H1 (cell line): ENCODE results near the gene C12orf42. TPM values are rescaled to one million over a fixed set of nuclear protein-coding genes. Genes with fewer than 3 reads are reported as not detected.

Experiments
- CTCF ChIA-PET: fragments of 300-600 bp; sonication (Branson Sonifier 250); formaldehyde crosslinking; loops from one replicate; lab custom pipeline; 2021; ENCODE audit not compliant: partially characterized antibody; lab: Charles Lee
- POLR2A ChIA-PET: fragments of 300-600 bp; sonication (Branson Sonifier 250); formaldehyde crosslinking; loops from one replicate; lab custom pipeline; 2021; ENCODE audit warnings: inconsistent platforms; ENCODE audit not compliant: partially characterized antibody; lab: Charles Lee
- DNase-seq, 2 experiments: peaks; one replicate each; pipeline versions ENCODE4 v3.0.0 to v3.0.0-alpha.2; 2010 to 2022; ENCODE audit warnings: low spot score in 2 of 2, low read depth in 1 of 2, mixed read lengths in 1 of 2
- FAIRE-seq: peaks from 2 replicates; lab custom pipeline; 2011; peaks lifted over from hg19 to GRCh38; lab: Jason Lieb, UNC
- H2AFZ ChIP-seq: 2 replicates; pipeline ENCODE4 v1.8.1; 2012; ENCODE audit warnings: low read length, inconsistent platforms
- H2AK5ac ChIP-seq: 2 replicates; pipeline ENCODE4 v1.6.1; 2013; ENCODE audit warnings: low read depth, low read length
- H2BK120ac ChIP-seq: replicated peaks from 2 replicates; pipeline ENCODE3; 2013; ENCODE audit warnings: low read depth, low read length, inconsistent platforms
- H2BK12ac ChIP-seq: 2 replicates; pipeline ENCODE4 v1.6.1; 2013; ENCODE audit warnings: low read depth, low read length
- H2BK15ac ChIP-seq: 2 replicates; pipeline ENCODE4 v1.6.1; 2013; ENCODE audit warnings: low read length
- H2BK20ac ChIP-seq: 2 replicates; pipeline ENCODE4 v1.6.1; 2013; ENCODE audit warnings: low read length
- H2BK5ac ChIP-seq: 2 replicates; pipeline ENCODE4 v1.6.1; 2013; ENCODE audit warnings: low read depth, low read length
- H3K14ac ChIP-seq: 2 replicates; pipeline ENCODE4 v1.6.1; 2013; ENCODE audit warnings: inconsistent platforms; ENCODE audit not compliant: insufficient read length
- H3K18ac ChIP-seq: 2 replicates; pipeline ENCODE4 v1.6.1; 2013; ENCODE audit warnings: low read length; ENCODE audit errors: extremely low read depth
- H3K23ac ChIP-seq: 2 replicates; pipeline ENCODE4 v1.6.1; 2013; ENCODE audit warnings: inconsistent platforms; ENCODE audit not compliant: insufficient read length
- H3K23me2 ChIP-seq: 2 replicates; pipeline ENCODE4 v1.6.1; 2013; ENCODE audit warnings: low read depth, low read length
- H3K27ac ChIP-seq: 2 replicates; pipeline ENCODE4 v1.6.1; 2011; ENCODE audit warnings: low read depth, low read length, inconsistent platforms
- H3K27me3 ChIP-seq, 4 experiments: replicated peaks in 1 of 4; 1 replicate in 1 of 4; 2 replicates in 3 of 4; pipeline versions ENCODE4 v1.6.1 to v1.8.1; 2011 to 2013; ENCODE audit warnings: low read length in 3 of 4, mild to moderate bottlenecking in 3 of 4, inconsistent platforms in 2 of 4, mixed read lengths in 2 of 4, moderate library complexity in 1 of 4; ENCODE audit not compliant: control insufficient read depth in 3 of 4, insufficient read depth in 3 of 4; ENCODE audit errors: extremely low read depth in 1 of 4
- H3K36me3 ChIP-seq, 4 experiments: 2 replicates each; pipeline versions ENCODE4 v1.6.1 to v1.8.1; 2011 to 2013; ENCODE audit warnings: mild to moderate bottlenecking in 4 of 4, low read length in 3 of 4, moderate library complexity in 2 of 4, control low read depth in 1 of 4, inconsistent platforms in 1 of 4; ENCODE audit not compliant: insufficient read depth in 4 of 4, control insufficient read depth in 2 of 4
- H3K4ac ChIP-seq: replicated peaks from 2 replicates; pipeline ENCODE3; 2013; ENCODE audit warnings: low read length, low read depth, mixed read lengths, inconsistent platforms; ENCODE audit not compliant: insufficient read length
- H3K4me1 ChIP-seq, 4 experiments: replicated peaks in 1 of 4; 1 replicate in 1 of 4; 2 replicates in 3 of 4; pipeline versions ENCODE4 v1.6.1 to v1.8.1; 2011 to 2013; ENCODE audit warnings: low read length in 3 of 4, inconsistent platforms in 2 of 4, mixed read lengths in 1 of 4; ENCODE audit not compliant: insufficient read depth in 4 of 4, control insufficient read depth in 3 of 4
- H3K4me2 ChIP-seq, 2 experiments: 2 replicates each; pipeline versions ENCODE4 v1.6.1 to v1.8.1; 2011 to 2013; ENCODE audit warnings: low read depth in 2 of 2, low read length in 2 of 2, control low read depth in 1 of 2, inconsistent platforms in 1 of 2, mild to moderate bottlenecking in 1 of 2; ENCODE audit not compliant: insufficient read depth in 1 of 2
- H3K4me3 ChIP-seq, 4 experiments: fragments of 200-600, 300-600 bp in 1 of 4; sonication (generic), shearing (Covaris generic), sonication (Bioruptor Twin) in 1 of 4; 2 replicates each; pipeline versions ENCODE4 v1.5.1 to v1.8.1; 2011 to 2016; ENCODE audit warnings: low read length in 4 of 4, low read depth in 3 of 4, control low read depth in 2 of 4, inconsistent platforms in 2 of 4, mild to moderate bottlenecking in 2 of 4, mixed read lengths in 1 of 4, moderate library complexity in 1 of 4; ENCODE audit not compliant: insufficient read depth in 2 of 4; ENCODE audit errors: extremely low read depth in 1 of 4
- H3K56ac ChIP-seq: replicated peaks from 2 replicates; pipeline ENCODE3; 2013; ENCODE audit warnings: low read depth, mild to moderate bottlenecking, mixed read lengths, low read length, inconsistent platforms; ENCODE audit not compliant: insufficient read length
- H3K79me1 ChIP-seq: 2 replicates; pipeline ENCODE4 v1.6.1; 2013; ENCODE audit warnings: low read depth, low read length, control low read depth
- H3K79me2 ChIP-seq, 2 experiments: 2 replicates each; pipeline versions ENCODE4 v1.6.1 to v1.8.1; 2012 to 2013; ENCODE audit warnings: low read length in 2 of 2, mild to moderate bottlenecking in 2 of 2, inconsistent platforms in 1 of 2; ENCODE audit not compliant: insufficient read depth in 2 of 2, control insufficient read depth in 1 of 2
- H3K9ac ChIP-seq, 4 experiments: replicated peaks in 1 of 4; 1 replicate in 1 of 4; 2 replicates in 3 of 4; pipeline versions ENCODE4 v1.6.1 to v1.8.1; 2011 to 2013; ENCODE audit warnings: low read depth in 3 of 4, low read length in 3 of 4, control low read depth in 2 of 4, mild to moderate bottlenecking in 2 of 4, moderate library complexity in 2 of 4, inconsistent platforms in 1 of 4; ENCODE audit errors: extremely low read depth in 1 of 4
- H3K9me3 ChIP-seq, 2 experiments: 2 replicates each; pipeline versions ENCODE4 v1.6.1 to v1.8.1; 2012 to 2013; ENCODE audit warnings: mild to moderate bottlenecking in 2 of 2, moderate library complexity in 2 of 2, control low read depth in 1 of 2, inconsistent platforms in 1 of 2, low read depth in 1 of 2, low read length in 1 of 2, mixed read lengths in 1 of 2; ENCODE audit not compliant: insufficient read depth in 2 of 2
- H4K20me1 ChIP-seq, 2 experiments: replicated peaks in 1 of 2; 2 replicates each; pipeline versions ENCODE3 to v1.8.1; 2011 to 2013; ENCODE audit warnings: inconsistent platforms in 2 of 2, low read length in 2 of 2, mild to moderate bottlenecking in 1 of 2; ENCODE audit not compliant: insufficient read depth in 2 of 2, control insufficient read depth in 1 of 2
- H4K5ac ChIP-seq: 2 replicates; pipeline ENCODE4 v1.6.1; 2013; ENCODE audit warnings: low read length, low read depth, mixed read lengths, inconsistent platforms; ENCODE audit not compliant: insufficient read length
- H4K8ac ChIP-seq: 2 replicates; pipeline ENCODE4 v1.8.0; 2013; ENCODE audit warnings: mild to moderate bottlenecking, moderate library complexity, low read length, inconsistent platforms; ENCODE audit not compliant: insufficient read depth; ENCODE audit errors: extremely low read depth
- H4K91ac ChIP-seq: replicated peaks from 2 replicates; pipeline ENCODE3; 2013; ENCODE audit warnings: low read length, mixed read lengths, inconsistent platforms; ENCODE audit not compliant: insufficient read length
- BCL11A ChIP-seq, 2 experiments: IDR thresholded peaks; one replicate each; pipeline ENCODE4 v1.6.1; 2011; ENCODE audit warnings: low read depth in 2 of 2, low read length in 2 of 2, mild to moderate bottlenecking in 2 of 2
- CTBP2 ChIP-seq: IDR thresholded peaks from 2 replicates; pipeline ENCODE4 v1.7.0; 2011; ENCODE audit warnings: borderline replicate concordance, mild to moderate bottlenecking, moderate library complexity, mixed read lengths, low read length; ENCODE audit not compliant: insufficient read depth, insufficient read length
- WGBS, 2 experiments: shearing (Covaris generic) in 1 of 2; methylation state at CpG; one replicate each; pipeline versions ENCODE4 v1.1.6 to v1.1.7; 2013 to 2015; ENCODE audit warnings: low lambda C conversion rate in 2 of 2, mixed read lengths in 2 of 2, inconsistent platforms in 1 of 2, low coverage in 1 of 2, missing lambda C conversion rate in 1 of 2; ENCODE audit not compliant: insufficient replicate concordance in 2 of 2, insufficient coverage in 1 of 2, insufficient read length in 1 of 2; ENCODE audit errors: extremely low coverage in 1 of 2, missing lambda C conversion rate in 1 of 2; 5-methylcytosine and 5-hydroxymethylcytosine counted together
- polyA plus RNA-seq, 7 experiments: library from polyadenylated mRNA; depleted of rRNA in 3 of 7; stranded (reverse) in 5 of 7; unstranded in 2 of 7; fragments of >200 nt in 5 of 7; fragments of 200-250 nt in 2 of 7; gene quantifications; 1 replicate in 5 of 7; 2 replicates in 1 of 7; 4 replicates in 1 of 7; pipeline versions ENCODE4 v1.2.1 to v1.2.3, GENCODE V29; 2011 to 2013; ENCODE audit warnings: missing spikeins in 2 of 7, mixed read lengths in 2 of 7
- total RNA-seq: library from RNA; stranded (reverse); fragmentation: NEBNext Ultra II Directional; extraction: Animal tissue kit (Norgen Biotek cat#: 25700); gene quantifications from 2 replicates; pipeline ENCODE4 v1.2.1, GENCODE V29; 2021

C12orf42 gene
- total and polyA plus RNA-seq, 2 of the 8 experiments (the other 6 are each of a cell fraction or from before 2014, with no cell fraction given): 0.05 TPM; not detected in 1

DNA sequence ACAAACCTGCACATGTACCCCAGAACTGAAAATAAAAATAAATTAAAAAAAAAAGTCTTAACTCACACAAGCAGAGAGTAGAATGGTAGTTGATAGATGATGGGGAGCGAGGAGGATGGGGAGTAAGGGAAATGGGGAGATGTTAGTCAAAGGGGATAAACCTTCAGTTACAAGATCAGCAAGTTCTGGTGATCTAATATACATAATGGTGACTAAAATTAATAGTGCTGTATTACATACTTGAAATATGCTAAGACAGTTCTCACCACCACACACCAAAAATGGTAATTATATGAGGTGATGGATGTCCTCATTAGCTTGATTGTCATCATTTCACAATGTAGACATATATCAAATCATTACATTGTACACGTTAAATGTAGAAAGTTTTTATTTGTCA, 3.2 kb upstream of the C12orf42 start:
- no peak overlapping the region for H2AK5ac ChIP-seq
- H3K9me3 ChIP-seq: no peaks in the 10 kb centered on the region
- 0 out of 7 replicates have a peak, but pooled peaks cover 0 to under 1% (median 0%) of the 10 kb centered on the region in 4 experiments for H3K27me3 ChIP-seq
- ChIA-PET CTCF (interaction anchor here (1.5 kb wide), 1 partner anchor 38 kb away, joined by 4 read pairs; no protein-coding TSS in a partner anchor), POLR2A (no interaction called here)
- no peak overlapping the region for H4K8ac ChIP-seq
- H2BK15ac ChIP-seq: no peak overlapping the region
- no peak overlapping the region for H3K4ac ChIP-seq
- H3K79me2 ChIP-seq: no peaks in the 10 kb centered on the region
- no peak overlapping the region for H2BK12ac ChIP-seq
- H2BK5ac ChIP-seq: no peak overlapping the region
- H3K36me3 ChIP-seq: no peaks in the 10 kb centered on the region
- H3K56ac ChIP-seq: no peak overlapping the region
- no peak overlapping the region for H3K4me3 ChIP-seq
- H4K91ac ChIP-seq: no peak overlapping the region
- peaks cover 7% of the 10 kb centered on the region; the same call in 1 of the 2 replicates for H3K23me2 ChIP-seq
- DNase-seq (no peak), FAIRE-seq (no peak)
- H2BK20ac ChIP-seq: no peak overlapping the region
- H3K9ac ChIP-seq: no peak overlapping the region
- peaks cover 2 to 12% (median 3%) of the 10 kb centered on the region in 4 experiments; a peak in 6 of 7 replicates for H3K4me1 ChIP-seq
- H3K4me2 ChIP-seq: no peak overlapping the region
- no peaks in the 10 kb centered on the region for H3K79me1 ChIP-seq
- no peak overlapping the region for H2BK120ac ChIP-seq
- no peak overlapping the region for H3K14ac ChIP-seq
- no peak overlapping the region for H3K23ac ChIP-seq
- no peak overlapping the region for H2AFZ ChIP-seq
- H4K20me1 ChIP-seq: no peaks in the 10 kb centered on the region
- H3K18ac ChIP-seq: no peak overlapping the region
- WGBS, 2 experiments: 82 to 100% methylated on average over 1 to 2 of the region's 2 CpGs
- H4K5ac ChIP-seq: no peak overlapping the region
- no peak overlapping the region for H3K27ac ChIP-seq
- no peak for TF ChIP-seq BCL11A (IDR thresholded peaks at IDR 0.05; ENCODE audit: low read depth in 2 of 2, low read length in 2 of 2)
- no peak for TF ChIP-seq CTBP2
